IPS DF 19.7 (cell line): Measurements from ENCODE around the gene THOC2.
A peak's percentile ranks its signal among the peaks of the same experiment; 100 is the strongest.
"Not testable (repeated sequence)": the region's sequence is repeated elsewhere in the genome, so short reads cannot be mapped to it uniquely, and the experiment has no call there.

Experiments
- DNase-seq: peaks from one replicate; pipeline ENCODE4 v3.0.0-alpha.2; 2013; ENCODE audit warnings: low read depth, low spot score

The THOC2 gene, protein sequence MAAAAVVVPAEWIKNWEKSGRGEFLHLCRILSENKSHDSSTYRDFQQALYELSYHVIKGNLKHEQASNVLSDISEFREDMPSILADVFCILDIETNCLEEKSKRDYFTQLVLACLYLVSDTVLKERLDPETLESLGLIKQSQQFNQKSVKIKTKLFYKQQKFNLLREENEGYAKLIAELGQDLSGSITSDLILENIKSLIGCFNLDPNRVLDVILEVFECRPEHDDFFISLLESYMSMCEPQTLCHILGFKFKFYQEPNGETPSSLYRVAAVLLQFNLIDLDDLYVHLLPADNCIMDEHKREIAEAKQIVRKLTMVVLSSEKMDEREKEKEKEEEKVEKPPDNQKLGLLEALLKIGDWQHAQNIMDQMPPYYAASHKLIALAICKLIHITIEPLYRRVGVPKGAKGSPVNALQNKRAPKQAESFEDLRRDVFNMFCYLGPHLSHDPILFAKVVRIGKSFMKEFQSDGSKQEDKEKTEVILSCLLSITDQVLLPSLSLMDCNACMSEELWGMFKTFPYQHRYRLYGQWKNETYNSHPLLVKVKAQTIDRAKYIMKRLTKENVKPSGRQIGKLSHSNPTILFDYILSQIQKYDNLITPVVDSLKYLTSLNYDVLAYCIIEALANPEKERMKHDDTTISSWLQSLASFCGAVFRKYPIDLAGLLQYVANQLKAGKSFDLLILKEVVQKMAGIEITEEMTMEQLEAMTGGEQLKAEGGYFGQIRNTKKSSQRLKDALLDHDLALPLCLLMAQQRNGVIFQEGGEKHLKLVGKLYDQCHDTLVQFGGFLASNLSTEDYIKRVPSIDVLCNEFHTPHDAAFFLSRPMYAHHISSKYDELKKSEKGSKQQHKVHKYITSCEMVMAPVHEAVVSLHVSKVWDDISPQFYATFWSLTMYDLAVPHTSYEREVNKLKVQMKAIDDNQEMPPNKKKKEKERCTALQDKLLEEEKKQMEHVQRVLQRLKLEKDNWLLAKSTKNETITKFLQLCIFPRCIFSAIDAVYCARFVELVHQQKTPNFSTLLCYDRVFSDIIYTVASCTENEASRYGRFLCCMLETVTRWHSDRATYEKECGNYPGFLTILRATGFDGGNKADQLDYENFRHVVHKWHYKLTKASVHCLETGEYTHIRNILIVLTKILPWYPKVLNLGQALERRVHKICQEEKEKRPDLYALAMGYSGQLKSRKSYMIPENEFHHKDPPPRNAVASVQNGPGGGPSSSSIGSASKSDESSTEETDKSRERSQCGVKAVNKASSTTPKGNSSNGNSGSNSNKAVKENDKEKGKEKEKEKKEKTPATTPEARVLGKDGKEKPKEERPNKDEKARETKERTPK (N-terminal part only)

DNA sequence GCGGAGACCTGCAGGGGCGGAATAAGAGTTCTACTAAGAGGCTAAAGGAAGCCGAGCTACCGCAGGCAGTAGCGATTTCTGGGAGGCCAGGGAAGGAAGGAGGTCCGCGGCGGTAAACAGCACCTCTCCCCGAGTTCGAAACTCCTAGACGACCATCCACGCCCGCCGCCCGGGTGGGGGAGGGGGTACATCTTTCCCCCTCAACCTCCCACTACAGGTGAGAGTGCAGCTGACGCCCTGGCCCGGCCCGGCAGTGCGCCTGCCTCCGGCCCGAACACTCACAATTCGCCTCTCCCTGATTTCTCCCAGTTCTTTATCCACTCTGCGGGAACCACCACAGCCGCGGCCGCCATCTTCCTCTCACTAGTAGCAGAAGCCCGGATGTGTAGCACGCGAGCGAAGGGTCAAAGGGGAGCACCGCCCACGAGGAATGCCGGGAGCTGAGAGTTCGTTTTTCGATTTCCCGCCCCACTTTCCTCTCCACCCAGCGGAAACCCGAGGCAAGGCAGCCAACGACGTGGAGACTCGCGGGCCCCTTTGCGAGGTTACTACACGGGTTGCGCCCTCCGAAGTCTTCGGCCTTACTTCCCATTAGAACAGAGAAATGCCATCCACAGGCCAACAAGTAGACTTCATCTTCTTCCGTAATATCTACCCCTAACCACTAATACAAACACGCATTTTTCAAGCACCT lies at the start of gene THOC2:
THOC2 (minus strand) TSS at position 383 of the 694 bp plus-strand sequence; CDS start at position 353, 30 bp downstream.
- peak; percentile 25 for DNase-seq

- not testable (repeated sequence) for DNase-seq
These were observed 48.9 kb upstream of the THOC2 start for GRCh38 chrX:123781786-123782185.

DNA sequence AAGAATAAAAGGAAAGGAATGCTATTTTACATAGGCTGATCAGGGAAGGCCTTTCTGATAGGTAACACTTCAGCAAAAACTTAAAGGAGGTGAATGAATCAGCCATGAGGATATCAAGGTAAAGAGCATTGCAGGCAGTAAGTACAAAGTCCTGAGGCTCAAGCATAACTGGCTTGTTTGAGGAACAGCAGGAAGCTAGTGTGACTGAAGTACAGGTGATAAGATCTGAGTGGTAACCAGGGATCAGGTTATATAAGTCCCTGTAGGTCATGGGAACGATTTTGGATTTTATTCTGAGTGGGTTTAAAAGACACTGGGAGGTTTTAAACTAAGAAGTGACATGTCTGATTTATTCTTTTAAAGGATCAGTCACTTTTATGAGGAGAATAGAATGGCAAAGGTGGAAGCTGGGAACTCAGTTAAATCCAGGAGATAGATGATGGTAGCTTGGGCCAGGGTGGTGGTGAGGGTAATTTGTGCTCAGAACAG lies 47.1 kb upstream of the THOC2 start:
- no peak for DNase-seq

GRCh38 chrX:123773258-123773988 lies 40.6 kb upstream of the THOC2 start:
- no peak for DNase-seq

GRCh38 chrX:123771449-123772064 lies 38.7 kb upstream of the THOC2 start:
- no peak for DNase-seq

DNA sequence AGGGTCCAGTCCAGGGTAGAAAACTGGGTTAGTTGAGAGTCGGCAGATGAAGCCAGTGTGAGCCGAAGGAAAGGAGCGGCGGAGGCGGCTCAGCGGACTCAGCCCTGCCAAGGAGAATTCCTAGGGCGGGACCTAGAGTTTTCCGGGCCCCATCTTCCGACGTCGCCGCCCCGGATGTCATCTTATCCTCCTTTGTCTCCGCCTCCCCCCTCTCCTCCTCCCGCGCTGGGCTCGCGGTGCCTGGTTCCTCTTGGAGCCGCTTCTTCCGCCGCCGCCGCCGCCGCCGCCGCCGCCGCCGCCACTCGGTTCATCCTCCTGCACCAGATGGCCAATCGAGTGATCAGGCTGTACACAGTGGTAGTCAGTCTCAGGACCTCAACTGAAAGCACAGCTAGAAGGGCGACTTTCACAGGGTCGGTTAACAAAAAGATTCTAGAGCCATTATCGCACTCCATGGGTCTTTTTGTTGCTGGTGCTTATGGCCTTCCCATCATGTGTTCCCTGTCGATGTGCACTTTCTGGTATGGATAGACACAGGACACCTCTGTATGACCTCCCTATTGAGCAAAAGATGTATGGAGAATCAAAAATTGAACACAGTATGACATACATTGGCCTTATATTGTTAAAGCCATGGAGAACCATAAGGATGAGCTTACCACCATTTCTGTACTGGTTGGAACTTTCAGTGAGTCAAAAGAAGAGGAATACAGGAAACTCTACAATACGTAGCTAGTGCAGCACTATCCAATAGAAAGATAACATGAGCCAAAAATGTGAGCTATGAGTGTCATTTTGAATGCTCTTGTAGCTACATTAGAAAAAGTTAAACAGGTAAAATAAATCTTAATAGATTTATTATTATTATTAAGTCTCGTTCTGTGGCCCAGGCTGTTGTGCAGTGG lies 32.4 kb upstream of the THOC2 start:
- DNase-seq: peak; percentile 48

DNA sequence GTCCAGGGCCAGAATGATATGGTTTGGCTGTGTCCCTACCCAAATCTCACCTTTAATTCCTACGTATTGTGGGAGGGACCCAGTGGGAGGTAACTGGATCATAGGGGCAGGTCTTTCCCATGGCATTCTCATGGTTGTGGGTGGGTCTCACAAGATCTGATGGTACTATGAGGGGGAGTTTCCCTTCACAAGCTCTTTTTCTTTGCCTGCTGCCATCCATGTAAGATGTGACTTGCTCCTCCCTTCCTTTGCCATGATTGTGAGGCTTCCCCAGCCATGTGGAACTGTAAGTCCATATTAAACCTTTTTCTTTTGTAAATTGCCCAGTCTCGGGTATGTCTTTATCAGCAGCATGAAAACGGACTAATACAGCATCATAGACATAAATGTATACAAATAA lies 27.0 kb upstream of the THOC2 start:
- DNase-seq: not testable (repeated sequence)

- DNase-seq: not testable (repeated sequence)
These were observed 24.9 kb upstream of the THOC2 start for GRCh38 chrX:123757794-123758193.

DNA sequence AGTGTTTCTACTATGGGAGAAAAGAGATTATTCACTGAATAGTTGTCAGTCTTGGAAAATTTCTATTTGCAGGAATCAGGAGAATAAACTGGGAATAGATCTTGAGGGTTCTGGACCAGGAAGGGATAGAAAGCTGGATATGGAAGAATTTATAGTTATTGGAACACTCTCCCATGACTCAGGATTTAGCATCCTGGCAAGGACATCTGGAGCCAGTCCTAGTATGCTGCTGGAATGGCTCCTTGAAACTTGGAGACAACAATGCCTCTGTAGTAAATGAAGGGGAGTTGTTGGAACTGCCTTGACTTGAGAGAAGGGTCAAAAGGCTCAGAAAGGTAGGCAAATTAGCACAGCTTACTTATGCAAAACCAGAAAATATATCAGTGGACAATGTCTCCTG lies 23.5 kb upstream of the THOC2 start:
- DNase-seq: no peak

DNA sequence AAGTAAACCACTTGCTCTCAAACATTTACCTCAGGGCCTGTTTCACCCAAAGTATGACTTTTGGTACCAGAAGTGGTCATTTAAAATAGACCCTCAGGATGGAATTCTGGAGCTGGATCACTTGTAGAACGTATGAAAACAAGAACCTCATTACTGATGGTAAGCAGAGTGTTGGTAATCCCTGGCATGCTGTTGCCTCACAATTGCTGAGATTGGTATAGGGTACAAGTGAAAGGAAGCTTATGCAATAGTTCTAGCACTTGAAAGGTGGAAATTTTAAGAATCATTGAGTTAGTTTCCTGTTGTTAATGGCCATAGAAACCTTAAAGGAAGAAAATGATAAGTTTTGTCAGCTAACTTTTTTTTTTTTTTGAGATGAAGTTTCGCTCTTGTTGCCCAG lies 22.3 kb upstream of the THOC2 start:
- DNase-seq: no peak

GRCh38 chrX:123753656-123754350 lies 21.0 kb upstream of the THOC2 start:
- DNase-seq: no peak

- no peak for DNase-seq
These were observed 16.8 kb upstream of the THOC2 start for GRCh38 chrX:123749643-123750042.

GRCh38 chrX:123745511-123745910 lies 12.7 kb upstream of the THOC2 start:
- DNase-seq: no peak

- no peak for DNase-seq
These were observed 10.5 kb upstream of the THOC2 start for GRCh38 chrX:123743312-123743711.

DNA sequence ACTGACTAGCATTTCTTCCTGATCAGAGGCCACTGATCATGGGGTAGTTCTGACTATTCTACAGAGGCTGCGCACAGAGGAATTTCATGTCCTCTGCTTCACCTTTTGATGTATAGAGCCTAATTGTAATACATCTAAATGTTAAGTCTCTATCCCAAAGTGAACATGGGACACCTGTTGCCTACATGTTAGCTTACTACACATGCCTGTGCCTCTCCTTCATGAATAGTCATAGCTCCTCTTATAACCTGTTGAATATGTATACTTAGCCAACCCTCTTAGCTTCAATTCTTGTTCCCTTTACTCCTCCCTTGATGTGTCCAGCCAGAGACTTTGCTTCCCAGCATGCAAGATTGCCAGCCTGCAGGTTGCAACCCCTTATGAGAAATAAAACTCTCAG lies 9.6 kb upstream of the THOC2 start:
- no peak for DNase-seq

DNA sequence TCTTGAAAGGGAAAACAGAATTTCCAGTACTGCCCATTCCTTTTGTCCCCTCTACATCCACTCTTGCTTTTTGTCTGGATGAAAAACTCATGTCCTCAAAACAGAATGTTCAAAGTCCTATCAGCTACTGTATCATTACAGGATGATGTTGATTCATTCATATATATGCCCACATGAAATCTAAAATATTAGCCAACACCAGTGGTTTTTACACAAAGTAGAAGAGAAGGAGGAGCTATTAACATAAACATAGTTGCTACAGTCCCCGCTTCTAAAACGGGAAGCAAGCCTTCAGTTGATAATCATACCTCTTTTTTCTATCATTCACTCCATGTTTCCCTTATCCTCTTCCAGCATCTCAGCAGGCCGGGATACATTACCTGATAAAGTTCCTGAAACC lies 7.7 kb upstream of the THOC2 start:
- no peak for DNase-seq

GRCh38 chrX:123740006-123740405 lies 7.2 kb upstream of the THOC2 start:
- DNase-seq: no peak

DNA sequence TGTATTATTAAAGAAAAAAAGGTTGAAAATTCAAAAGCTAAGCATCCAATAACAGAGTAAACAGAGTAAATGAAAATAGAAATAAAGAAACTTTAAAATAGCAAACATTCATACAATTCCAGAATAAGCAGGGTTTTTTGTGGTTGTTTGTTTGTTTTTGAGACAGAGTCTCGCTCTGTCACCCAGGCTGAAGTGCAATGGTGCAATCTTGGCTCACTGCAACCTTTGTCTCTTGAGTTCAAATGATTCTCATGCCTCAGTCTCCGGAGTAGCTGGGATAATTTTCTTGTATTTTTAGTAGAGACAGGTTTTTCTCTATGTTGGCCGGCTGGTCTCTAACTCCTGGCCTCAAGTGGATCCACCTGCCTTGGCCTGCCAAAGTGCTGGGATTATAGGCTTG lies 6.6 kb upstream of the THOC2 start:
- DNase-seq: no peak
